GM12878 (cell line): Measurements from ENCODE around the gene AMBRA1.
"Not testable (repeated sequence)": the region's sequence is repeated elsewhere in the genome, so short reads cannot be mapped to it uniquely, and the experiment has no call there.

Experiments used
- ATF7 ChIP-seq: fragments of 450-650 bp; IDR thresholded peaks from 2 replicates; pipeline ENCODE4 v1.6.1; 2016; ENCODE audit warnings: low read depth, mild to moderate bottlenecking
- BCL11A ChIP-seq: IDR thresholded peaks from 2 replicates; pipeline ENCODE4 v1.6.1; 2011; ENCODE audit warnings: low read depth, low read length
- EZH2 ChIP-seq: IDR thresholded peaks from 2 replicates; pipeline ENCODE4 v1.6.1; 2012; ENCODE audit warnings: low read depth, mild to moderate bottlenecking, control low read depth, inconsistent platforms, low read length, borderline replicate concordance; ENCODE audit not compliant: control insufficient read depth
- NFIC ChIP-seq: IDR thresholded peaks from 2 replicates; pipeline ENCODE4 v1.6.1; 2012; ENCODE audit warnings: low read depth, mild to moderate bottlenecking, inconsistent platforms, low read length, moderate library complexity
- NFYA ChIP-seq: IDR thresholded peaks from 2 replicates; pipeline ENCODE4 v1.6.1; 2011; ENCODE audit warnings: low read depth, mild to moderate bottlenecking, low read length, improper control_type of control experiment, borderline replicate concordance
- POLR2AphosphoS2 ChIP-seq: IDR thresholded peaks from 2 replicates; pipeline ENCODE4 v1.6.1; 2011; ENCODE audit warnings: low read depth, mild to moderate bottlenecking, low read length, improper control_type of control experiment, moderate library complexity
- ZZZ3 ChIP-seq: IDR thresholded peaks from 2 replicates; pipeline ENCODE4 v1.6.1; 2011; ENCODE audit warnings: low read depth; ENCODE audit not compliant: control insufficient read depth, insufficient read length
- TF ChIP-seq, protein P1 (sequence below), 3 experiments: IDR thresholded peaks in 2 of 3; conservative IDR thresholded peaks in 1 of 3; 2 replicates each; pipeline ENCODE4 v1.5.1; 2011; ENCODE audit warnings: low read depth in 3 of 3, low read length in 3 of 3, mild to moderate bottlenecking in 3 of 3, control low read depth in 2 of 3, moderate library complexity in 2 of 3, inconsistent platforms in 1 of 3, mixed read lengths in 1 of 3; ENCODE audit not compliant: control insufficient read depth in 2 of 3, insufficient read depth in 1 of 3; ENCODE audit errors: extremely low read depth in 1 of 3
- TF ChIP-seq, protein P2 (sequence below): IDR thresholded peaks from 2 replicates; pipeline ENCODE4 v1.6.1; 2012; ENCODE audit warnings: low read length, inconsistent platforms

DNA sequence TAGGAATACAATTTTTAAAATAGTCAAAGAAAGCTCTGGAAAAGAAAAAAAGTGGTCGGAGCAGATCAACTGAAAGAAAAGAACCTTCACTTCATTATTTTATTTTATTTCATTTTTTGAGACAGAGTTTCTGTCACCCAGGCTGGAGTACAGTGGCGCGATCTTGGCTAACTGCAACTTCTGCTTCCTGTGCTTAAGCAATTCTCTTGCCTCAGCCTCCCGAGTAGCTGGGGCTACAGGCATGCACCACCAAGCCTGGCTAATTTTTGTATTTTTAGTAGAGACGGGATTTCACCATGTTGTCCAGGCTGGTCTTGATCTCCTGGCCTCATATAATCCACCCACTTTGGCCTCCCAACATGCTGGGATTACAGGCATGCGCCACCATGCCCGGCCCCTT is 74.9 kb downstream of the AMBRA1 start:
- TF ChIP-seq NFIC, BCL11A, EZH2, NFYA, ZZZ3, POLR2AphosphoS2, ATF7: not testable (repeated sequence)
- TF ChIP-seq, protein P1, sequence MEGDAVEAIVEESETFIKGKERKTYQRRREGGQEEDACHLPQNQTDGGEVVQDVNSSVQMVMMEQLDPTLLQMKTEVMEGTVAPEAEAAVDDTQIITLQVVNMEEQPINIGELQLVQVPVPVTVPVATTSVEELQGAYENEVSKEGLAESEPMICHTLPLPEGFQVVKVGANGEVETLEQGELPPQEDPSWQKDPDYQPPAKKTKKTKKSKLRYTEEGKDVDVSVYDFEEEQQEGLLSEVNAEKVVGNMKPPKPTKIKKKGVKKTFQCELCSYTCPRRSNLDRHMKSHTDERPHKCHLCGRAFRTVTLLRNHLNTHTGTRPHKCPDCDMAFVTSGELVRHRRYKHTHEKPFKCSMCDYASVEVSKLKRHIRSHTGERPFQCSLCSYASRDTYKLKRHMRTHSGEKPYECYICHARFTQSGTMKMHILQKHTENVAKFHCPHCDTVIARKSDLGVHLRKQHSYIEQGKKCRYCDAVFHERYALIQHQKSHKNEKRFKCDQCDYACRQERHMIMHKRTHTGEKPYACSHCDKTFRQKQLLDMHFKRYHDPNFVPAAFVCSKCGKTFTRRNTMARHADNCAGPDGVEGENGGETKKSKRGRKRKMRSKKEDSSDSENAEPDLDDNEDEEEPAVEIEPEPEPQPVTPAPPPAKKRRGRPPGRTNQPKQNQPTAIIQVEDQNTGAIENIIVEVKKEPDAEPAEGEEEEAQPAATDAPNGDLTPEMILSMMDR (IDR thresholded peaks at IDR 0.05 in 2 of 3, conservative IDR thresholded peaks at IDR 0.05 in 1 of 3; ENCODE audit: control insufficient read depth in 2 of 3, extremely low read depth in 1 of 3, insufficient read depth in 1 of 3, low read depth in 3 of 3, low read length in 3 of 3): not testable (repeated sequence)
- TF ChIP-seq, protein P2, sequence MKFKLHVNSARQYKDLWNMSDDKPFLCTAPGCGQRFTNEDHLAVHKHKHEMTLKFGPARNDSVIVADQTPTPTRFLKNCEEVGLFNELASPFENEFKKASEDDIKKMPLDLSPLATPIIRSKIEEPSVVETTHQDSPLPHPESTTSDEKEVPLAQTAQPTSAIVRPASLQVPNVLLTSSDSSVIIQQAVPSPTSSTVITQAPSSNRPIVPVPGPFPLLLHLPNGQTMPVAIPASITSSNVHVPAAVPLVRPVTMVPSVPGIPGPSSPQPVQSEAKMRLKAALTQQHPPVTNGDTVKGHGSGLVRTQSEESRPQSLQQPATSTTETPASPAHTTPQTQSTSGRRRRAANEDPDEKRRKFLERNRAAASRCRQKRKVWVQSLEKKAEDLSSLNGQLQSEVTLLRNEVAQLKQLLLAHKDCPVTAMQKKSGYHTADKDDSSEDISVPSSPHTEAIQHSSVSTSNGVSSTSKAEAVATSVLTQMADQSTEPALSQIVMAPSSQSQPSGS: not testable (repeated sequence)
